GM21723 (cell line): ENCODE data around the gene DNAJC21.

ENCODE experiments used
- ATAC-seq: cut with Tn5 transposase; IDR thresholded peaks from one replicate; pipeline ENCODE4 v1.9.1; 2021; ENCODE audit warnings: mild to moderate bottlenecking, moderate library complexity; ENCODE audit not compliant: unreplicated experiment

Gene DNAJC21

DNA sequence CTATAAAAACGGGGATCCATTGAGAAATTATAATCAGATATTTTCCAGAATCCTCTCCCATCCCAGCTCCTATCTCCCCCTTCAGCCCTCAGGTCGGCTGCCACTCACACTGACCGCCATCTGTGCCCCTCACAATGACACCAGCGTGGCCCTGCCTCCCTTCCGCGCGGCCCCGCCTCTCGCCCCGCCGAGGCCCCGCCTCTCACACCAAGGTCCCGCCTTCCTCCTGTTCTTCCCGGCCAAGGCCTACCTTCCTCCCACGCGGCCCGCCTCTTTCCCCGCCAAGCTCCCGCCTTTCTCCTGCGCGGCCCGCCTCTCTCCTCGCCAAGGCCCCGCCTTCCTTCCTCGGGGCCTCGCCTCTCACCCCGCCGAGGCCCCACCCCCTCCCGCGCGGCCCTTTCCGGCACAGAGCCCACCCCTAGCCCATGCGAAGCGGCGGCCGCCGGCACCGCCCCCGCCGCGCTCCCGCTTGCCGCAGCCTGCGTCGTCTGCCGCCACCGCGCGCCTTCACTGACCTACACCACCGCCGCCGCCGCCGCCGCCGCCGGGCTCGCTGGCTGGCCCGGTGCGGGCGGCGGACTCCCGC lies at the start of gene DNAJC21:
Gene DNAJC21 (plus strand): TSS at position 426 of the 586 bp plus-strand sequence. CDS start 261 bp downstream, outside the sequence.
- ATAC-seq = peak; percentile 90

DNA sequence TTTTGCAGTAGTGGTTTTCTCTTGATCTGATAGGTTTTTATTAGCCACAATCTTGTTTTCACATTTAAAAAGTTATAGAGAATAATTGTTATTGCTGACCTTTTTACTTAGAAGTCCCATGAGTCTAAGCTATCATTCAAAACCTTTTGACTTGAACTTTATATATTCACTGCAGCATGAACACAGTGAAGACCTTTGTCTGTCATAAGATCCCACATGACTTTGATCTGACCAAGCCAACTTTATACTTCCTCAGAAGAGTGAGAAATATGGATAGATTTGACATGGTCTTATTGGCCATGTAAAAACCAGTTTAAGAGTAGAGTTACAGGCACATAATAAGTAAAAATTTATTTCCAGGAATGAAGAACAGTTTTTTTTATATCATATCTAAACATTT lies 48.1 kb upstream of the DNAJC21 start:
- no peak for ATAC-seq

DNA sequence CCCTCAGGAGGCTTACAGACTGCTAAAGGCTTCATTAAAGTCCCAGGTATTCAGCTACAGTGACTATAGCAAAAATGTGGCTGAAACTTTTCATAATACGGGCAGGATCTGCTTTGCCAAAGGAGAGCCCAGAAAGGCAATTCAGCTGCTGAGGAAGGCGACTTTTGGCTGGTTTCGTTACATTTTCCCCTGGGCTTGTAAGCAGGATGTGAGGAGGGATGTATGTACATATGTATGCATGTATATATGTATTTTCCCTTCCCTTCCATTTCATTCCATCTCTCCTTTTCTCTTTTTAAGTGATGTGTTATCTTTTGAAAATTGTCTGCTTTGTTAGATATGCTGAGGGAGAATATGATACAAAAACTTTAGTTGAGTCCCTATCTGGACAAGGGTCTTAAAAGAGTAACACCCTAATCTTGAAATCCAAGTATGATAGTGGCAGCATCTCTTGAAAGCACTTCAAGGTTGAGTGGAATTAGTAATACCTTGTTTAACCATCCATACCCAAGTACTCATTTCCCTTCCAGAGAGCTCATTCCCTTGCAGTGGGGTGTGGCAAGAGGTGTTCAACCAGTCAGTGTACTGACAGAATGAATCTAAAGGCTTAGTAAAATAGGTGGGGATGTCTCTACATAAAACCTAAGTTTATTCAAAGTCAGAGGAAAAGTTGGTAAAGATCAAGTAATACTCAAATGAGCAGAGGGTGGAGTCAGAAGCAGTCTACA lies 42.8 kb upstream of the DNAJC21 start:
- ATAC-seq = no peak

GRCh38 chr5:34889394-34889793 lies 40.0 kb upstream of the DNAJC21 start:
- no peak for ATAC-seq

- no peak for ATAC-seq
Observed at GRCh38 chr5:34891981-34892380, 37.4 kb upstream of the DNAJC21 start.

DNA sequence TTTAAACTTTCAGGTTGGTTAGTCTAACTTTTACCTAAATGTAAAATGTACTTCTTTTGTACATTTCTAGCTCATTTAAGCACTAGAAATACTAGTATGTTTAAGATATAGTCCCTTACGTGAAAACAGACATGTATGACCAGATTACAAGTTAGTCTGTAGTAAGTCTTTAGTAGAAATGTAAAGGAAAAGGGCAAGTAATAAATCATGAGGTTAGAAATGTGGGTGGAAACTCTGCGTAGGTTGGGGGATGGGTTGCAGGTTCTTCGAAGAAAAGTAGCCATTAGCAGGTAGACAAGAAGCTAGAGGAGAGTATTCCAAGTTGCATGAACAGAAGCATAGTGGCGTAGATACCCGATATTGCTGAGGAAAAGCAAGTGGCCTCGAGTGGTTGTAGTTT lies 36.9 kb upstream of the DNAJC21 start:
- ATAC-seq = no peak

GRCh38 chr5:34894716-34895115 lies 34.6 kb upstream of the DNAJC21 start:
- ATAC-seq = no peak

- ATAC-seq = no peak
Observed at GRCh38 chr5:34895641-34896419, 33.5 kb upstream of the DNAJC21 start.

- ATAC-seq = no peak
Observed at GRCh38 chr5:34897646-34898045, 31.7 kb upstream of the DNAJC21 start.

DNA sequence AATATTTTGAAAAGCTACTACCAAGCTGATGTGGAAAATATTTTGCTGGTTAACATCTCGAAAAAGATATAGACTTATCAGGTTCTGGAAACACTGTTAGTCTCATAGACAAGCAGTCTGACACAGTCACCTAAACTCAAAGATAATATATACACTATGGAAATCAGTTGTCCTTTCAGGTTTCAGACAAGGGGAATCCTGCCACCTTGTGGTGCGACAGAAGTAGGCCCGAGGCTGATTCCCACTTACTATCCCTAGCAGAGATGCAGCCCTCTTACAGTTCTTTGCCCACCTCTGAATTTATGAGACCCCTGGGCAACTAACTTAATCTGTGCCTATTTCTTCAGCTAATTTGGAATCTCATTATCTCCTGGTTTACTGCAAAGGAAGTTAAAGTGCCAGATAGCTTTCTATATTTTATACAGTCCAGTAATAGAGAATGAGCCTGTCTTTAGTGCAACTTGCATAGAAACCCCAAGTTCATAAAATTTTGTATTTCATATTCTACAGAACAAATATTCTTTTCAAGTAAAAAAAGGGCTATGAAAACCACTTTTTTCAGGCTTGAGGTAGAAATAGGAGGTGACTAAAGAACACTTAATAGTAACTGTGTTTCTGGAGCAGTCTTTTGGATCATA lies 31.0 kb upstream of the DNAJC21 start:
- peak; percentile 92 for ATAC-seq

DNA sequence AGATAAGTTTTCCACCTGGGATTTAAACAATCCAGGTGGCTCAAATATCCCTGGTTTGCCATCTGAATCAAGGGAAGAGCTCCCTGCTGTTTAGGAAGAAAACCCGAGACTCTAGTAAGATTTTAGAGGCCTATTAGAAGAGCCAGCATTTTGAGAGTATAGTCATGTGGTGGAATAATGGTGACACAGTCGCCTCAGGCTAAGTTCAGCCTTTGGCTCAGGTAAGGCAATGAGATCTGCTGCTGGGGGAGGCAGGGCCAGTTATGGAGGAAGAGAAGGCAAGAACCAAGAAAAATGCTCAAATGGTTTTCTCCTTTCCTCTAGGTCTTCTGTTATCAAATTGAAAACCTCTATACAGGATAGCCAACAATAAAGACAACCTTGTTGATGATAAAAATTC lies 30.3 kb upstream of the DNAJC21 start:
- ATAC-seq = no peak

GRCh38 chr5:34900652-34901051 lies 28.7 kb upstream of the DNAJC21 start:
- no peak for ATAC-seq

DNA sequence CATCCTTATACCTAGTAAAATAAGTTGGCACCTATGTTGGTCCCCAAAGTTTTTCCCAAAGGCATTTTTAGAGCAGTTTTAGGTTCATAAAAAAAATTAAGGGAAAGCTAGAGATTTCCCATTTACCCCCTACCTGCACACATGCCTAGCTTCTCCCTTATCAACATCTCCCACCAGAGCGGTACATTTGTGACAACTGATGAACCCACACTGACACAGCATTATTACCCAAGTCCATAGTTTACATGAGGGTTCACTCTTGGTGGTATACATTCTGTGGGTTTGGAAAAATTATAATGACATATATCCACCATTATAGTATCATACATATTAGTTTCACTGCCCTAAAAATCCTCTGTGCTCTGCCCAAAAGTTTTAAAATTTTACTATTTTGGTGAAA lies 26.1 kb upstream of the DNAJC21 start:
- ATAC-seq = no peak

DNA sequence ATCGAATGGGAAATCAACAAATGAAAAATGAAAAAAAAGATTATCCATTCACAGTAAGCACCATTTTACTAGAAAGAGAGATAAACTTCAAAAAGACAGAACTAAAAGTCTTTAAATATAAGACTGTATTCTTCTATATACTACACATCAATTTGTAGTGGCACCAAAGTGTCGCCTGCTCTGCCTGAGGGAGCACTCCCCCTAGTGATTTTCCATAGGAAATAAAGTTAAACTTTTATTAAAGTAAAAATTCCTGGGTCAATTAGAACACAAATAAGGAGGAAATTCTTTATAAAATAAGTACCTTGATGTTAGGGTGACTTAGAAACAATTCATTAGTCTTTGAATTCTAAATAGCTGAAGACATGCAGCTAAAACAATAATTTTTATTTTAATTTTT lies 23.8 kb upstream of the DNAJC21 start:
- no peak for ATAC-seq

DNA sequence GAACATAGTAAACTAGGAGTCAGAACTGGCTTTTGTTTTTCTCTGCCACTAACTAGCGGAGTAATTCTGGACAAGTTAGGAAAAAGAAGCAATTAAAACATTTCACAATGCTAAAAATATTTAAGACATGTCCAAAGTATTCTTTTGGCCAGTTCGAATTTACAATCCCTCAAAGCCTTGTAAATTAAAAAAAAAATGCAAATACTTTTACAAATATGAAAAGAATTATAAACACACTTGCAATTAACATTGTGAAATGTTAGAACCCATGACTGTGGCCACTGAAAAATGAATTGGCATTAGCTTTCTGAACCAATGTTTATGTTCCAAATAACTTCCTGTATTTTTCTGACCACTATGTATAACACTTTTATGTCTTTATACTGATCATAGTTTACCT lies 16.3 kb upstream of the DNAJC21 start:
- no peak for ATAC-seq

- ATAC-seq = peak; percentile 11
Observed at GRCh38 chr5:34914671-34915138, 14.7 kb upstream of the DNAJC21 start.

GRCh38 chr5:34915139-34915855 lies 14.1 kb upstream of the DNAJC21 start, which contains the start of the genes BRIX1 and RAD1:
BRIX1 (plus strand) TSS chr5:34915711; CDS start chr5:34915739, 28 bp downstream.
RAD1 (minus strand) TSS chr5:34915504; CDS start chr5:34914892, 612 bp downstream.
- ATAC-seq = peak; percentile 98

GRCh38 chr5:34915856-34916192 lies 13.5 kb upstream of the DNAJC21 start:
- ATAC-seq = peak; percentile 11

GRCh38 chr5:34916518-34916917 lies 12.8 kb upstream of the DNAJC21 start:
- ATAC-seq = no peak

GRCh38 chr5:34918025-34918424 lies 11.3 kb upstream of the DNAJC21 start:
- no peak for ATAC-seq

DNA sequence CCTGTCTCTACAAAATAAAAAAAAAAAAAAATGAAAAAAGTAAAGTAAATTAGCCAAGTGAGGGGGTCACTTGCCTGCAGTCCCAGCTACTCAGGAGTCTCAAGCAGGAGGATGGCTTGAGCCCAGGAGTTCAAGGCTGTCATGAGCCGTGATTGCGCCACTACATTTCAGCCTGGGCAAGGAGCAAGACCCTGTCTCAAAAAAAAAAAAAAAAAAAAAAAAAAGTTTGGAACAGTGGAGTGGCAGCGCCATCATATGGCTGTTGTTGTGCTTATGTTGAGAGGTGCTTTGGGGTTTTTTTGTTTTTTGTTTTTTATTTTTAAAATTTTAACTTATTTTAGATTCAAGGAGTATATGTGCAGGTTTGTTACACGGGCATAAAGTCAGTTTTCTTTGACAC lies 10.3 kb upstream of the DNAJC21 start:
- no peak for ATAC-seq
